Smooth muscle cell of trachea (primary cell): ENCODE results near the gene CCDC87. TPM values are rescaled to one million over a fixed set of nuclear protein-coding genes. Genes with fewer than 3 reads are reported as not detected.

ENCODE experiments used
- total RNA-seq: library from RNA; depleted of rRNA; stranded (reverse); fragments of >200 nt; gene quantifications from 2 replicates; pipeline ENCODE4 v1.2.1, GENCODE V29; 2014

The CCDC87 gene, protein sequence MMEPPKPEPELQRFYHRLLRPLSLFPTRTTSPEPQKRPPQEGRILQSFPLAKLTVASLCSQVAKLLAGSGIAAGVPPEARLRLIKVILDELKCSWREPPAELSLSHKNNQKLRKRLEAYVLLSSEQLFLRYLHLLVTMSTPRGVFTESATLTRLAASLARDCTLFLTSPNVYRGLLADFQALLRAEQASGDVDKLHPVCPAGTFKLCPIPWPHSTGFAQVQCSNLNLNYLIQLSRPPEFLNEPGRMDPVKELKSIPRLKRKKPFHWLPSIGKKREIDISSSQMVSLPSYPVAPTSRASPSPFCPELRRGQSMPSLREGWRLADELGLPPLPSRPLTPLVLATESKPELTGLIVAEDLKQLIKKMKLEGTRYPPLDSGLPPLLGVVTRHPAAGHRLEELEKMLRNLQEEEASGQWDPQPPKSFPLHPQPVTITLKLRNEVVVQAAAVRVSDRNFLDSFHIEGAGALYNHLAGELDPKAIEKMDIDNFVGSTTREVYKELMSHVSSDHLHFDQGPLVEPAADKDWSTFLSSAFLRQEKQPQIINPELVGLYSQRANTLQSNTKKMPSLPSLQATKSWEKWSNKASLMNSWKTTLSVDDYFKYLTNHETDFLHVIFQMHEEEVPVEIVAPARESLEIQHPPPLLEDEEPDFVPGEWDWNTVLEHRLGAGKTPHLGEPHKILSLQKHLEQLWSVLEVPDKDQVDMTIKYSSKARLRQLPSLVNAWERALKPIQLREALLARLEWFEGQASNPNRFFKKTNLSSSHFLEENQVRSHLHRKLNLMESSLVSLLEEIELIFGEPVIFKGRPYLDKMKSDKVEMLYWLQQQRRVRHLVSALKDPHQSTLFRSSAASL
- total RNA-seq, result 0.29 and 1.2 TPM in 2 replicates

DNA sequence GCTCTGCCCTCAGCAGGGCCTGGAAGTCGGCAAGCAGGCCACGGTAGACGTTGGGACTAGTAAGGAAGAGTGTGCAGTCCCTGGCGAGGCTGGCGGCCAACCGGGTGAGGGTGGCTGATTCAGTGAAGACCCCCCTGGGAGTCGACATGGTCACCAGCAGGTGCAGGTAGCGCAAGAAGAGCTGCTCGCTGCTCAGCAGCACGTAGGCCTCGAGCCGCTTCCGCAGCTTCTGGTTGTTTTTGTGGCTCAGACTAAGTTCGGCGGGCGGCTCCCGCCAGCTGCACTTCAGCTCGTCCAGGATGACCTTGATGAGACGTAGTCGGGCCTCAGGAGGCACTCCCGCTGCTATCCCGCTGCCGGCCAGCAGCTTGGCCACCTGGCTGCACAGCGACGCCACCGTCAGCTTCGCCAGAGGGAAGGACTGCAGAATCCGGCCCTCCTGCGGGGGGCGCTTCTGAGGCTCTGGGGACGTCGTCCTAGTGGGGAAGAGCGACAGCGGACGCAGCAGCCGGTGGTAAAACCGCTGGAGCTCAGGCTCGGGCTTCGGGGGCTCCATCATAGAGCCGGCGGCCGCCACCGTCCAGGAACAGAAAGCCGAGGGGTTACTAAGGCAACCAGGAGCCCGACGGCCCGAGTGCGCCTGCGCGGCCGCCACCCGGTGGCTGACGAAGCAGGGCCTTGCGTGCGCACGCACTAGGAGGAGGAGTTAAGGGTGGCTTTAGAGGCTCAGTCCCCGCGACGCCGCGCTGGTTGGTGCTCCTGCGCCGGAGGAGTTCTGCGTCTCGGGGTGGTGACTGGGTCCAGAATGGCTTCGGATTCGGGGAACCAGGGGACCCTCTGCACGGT is at the start of gene CCDC87, which contains the start of gene CCS:
CCDC87 (minus strand) TSS at position 607 of the 846 bp plus-strand sequence; CDS start at position 559, 48 bp downstream.
CCS (plus strand) TSS at position 729 of the 846 bp plus-strand sequence; CDS start at position 806, 77 bp downstream.

DNA sequence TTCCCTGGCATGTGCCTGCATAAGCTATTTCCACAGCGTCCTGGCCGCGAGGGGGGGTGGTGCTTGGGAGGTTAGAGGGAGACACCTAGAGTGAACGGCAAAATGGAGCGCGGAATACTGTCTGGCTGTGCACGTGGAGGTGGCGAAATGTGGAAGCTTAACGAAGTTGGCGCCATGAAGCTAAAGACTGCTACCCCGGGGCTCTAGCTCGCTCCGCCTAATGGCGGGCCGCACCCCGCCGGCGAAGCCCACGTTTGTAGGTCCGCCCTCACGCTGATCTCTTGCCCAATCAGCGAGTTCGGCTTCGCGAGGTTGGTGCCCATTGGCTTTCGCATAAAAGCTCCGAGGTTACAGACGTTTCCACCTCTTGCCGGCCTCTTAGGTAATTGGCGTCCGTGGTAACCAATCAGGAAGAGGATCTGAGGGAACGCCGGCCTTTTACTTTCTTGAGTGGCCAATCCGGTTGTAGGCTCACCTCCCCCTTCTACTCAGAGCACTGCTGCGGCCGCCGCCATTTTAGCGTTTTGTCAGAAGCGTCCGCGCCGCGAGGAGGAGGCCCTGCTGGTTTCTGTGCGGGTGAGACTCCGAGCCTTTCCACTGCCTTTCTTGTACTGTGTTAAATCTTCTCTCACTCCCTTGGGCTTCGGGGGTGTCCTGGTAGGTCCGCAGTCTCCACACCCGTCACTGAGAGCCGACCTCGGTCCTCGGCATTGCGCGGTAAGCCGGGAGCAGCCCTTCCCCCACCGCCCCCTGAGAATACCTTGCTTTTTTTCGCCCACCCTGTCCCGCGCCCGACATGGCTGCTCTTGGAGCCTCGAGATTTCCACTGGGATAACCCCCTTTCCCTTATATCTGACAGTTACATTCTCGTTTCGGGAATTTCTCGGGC is 45.6 kb upstream of the CCDC87 start, which contains the start of gene RBM4:
RBM4 (plus strand) TSS at position 527 of the 889 bp plus-strand sequence. CDS start 1,009 bp downstream, outside the sequence.

DNA sequence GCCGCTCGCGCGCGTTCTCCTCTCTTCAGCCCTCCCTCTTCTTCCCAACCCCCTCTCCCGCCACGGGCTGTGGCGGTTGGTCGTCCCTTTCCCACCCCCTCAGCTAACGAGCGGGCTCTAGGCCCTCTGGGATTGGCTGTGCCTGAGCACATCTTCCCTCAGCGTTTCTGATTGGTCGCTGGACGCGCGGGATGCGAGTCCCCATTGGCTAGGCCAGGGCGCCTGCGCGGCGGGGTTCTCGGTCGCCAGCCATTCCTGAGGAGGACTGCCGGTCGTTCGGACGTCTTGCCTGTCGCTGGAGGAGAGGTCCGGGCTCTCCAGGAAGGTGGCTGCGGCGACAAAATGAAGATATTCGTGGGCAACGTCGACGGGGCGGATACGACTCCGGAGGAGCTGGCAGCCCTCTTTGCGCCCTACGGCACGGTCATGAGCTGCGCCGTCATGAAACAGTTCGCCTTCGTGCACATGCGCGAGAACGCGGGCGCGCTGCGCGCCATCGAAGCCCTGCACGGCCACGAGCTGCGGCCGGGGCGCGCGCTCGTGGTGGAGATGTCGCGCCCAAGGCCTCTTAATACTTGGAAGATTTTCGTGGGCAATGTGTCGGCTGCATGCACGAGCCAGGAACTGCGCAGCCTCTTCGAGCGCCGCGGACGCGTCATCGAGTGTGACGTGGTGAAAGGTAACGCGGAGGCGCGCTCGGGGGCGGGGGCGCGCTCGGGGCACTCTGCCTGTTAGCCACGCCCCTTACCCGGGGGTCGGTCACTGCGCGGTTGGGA is 23.7 kb upstream of the CCDC87 start, which contains the start of gene RBM14:
RBM14 (plus strand) TSS at position 252 of the 776 bp plus-strand sequence; CDS start at position 343, 91 bp downstream.

DNA sequence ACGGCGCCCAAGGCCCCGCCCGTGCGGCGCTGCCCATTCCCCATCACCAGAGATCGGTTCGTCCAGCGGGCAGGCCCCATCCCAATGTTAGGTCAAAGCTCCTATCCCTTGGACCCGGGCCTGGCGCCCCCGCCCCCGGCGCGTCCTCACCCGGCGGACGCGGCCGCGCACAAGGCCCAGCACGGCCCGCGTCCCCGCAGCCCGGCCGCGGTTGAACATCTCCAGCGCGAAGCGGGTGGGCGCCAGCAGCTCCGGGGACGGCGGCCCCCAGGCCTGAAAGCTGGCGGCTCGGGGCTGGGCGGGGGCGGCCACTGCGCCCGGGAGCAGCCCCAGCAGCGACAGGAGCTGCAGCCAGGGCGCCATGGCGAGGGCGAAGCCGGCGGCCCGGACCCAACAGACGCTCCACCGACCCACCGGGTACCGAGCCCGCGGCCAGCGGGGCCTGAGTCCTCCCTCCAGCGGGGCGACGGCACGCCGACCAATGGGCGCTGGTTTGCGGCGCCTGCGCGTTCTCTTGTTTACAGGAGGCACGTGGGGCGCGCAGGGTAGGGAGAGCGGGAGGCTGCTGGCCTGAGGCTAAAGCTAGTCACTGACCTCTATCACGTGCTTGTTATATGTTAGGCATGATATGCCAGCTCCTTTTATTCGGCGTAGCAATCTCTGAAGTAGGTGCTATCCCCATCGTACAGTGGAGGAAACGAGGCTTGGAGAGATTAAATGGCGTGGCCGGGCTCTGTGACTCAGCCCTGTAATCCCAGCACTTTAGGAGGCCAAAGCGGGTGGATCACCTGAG is 24.5 kb downstream of the CCDC87 start, which contains the start of gene CTSF:
CTSF (minus strand) TSS at position 483 of the 793 bp plus-strand sequence; CDS start at position 363, 120 bp downstream.

DNA sequence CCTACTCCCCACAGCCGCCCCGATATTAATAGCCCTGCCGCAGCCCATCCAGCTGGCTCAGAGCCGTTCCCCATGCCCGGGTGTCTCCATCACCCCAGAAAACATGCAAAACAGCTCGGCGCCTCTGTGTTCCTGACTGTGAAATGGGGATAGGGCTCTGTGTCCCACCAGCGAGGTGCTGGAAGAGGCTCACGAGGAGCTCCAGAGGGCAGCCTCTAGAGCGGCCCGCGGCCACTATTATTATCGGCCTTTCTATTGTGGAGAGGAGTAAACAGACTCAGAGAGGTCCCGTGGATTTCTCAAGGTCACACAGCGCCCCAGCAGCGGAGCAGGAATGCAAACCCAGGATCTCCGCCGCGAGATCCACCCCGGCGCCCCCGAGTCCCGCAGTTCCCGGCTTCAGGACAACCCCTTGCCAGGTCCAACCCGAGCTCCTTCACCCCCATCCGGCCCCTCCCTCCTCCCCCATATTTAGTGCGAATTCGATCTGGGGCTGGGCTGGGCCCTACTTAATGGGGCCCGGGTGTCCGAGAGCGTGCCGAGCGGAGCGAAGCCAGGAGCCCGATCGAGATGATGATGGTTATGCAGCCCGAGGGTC is 46.4 kb downstream of the CCDC87 start, which contains the start of gene ACTN3:
ACTN3 (plus strand) TSS at position 536 of the 598 bp plus-strand sequence; CDS start at position 571, 35 bp downstream.

DNA sequence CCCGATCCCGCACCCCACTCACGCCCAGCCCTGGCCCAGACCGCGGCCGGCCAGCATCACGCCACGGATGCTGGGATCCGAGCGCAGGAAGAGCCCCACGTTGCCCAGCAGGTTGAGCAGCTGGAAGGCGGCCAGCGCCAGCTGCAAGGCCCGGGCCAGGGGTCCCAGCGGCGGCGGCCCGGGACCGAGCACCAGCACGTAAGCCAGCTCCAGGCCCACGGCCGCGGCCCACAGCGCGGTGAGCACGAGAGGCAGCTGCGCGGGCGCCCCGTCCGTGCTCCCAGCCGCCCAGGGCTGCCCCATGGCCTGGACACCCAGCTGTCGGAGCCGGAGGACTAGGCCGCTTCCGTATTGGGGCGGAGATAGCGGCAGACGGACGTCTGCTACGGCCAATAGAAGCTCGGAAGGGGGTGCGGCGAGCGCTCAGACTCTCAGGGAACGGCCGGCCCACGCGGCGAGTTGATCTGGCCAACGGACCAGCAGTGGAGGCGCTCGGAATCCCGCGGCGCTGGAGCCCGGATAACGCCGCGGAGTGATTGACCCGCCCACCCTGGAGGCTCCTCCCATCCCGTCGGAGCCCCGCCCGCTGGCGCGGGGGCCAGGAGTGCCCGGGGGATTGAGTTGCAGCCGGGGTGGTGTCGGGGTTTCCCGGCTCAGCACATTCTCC is 47.0 kb downstream of the CCDC87 start, which contains the start of gene ZDHHC24:
ZDHHC24 (minus strand) TSS at position 348 of the 667 bp plus-strand sequence; CDS start at position 303, 45 bp downstream.

Other genes starting within 250 kb of the CCDC87 start
- 36.9 and 65.2 TPM in 2 replicates for gene BRMS1, start 248.0 kb downstream of the CCDC87 start, total RNA-seq
- gene B4GAT1, start 245.4 kb downstream of the CCDC87 start, total RNA-seq, result 41.3 and 58.1 TPM in 2 replicates
- 0.58 and 0.66 TPM in 2 replicates for gene SLC29A2, start 221.3 kb downstream of the CCDC87 start, total RNA-seq
- 0.29 TPM in 1 of 2 replicates, not detected in the other for gene NPAS4, start 172.0 kb downstream of the CCDC87 start, total RNA-seq
- 37.1 and 69.4 TPM in 2 replicates for gene MRPL11, start 154.2 kb downstream of the CCDC87 start, total RNA-seq
- gene PELI3, start 126.2 kb downstream of the CCDC87 start, total RNA-seq, result 15.3 and 28.0 TPM in 2 replicates
- 40.1 and 58.4 TPM in 2 replicates for gene DPP3, start 112.6 kb downstream of the CCDC87 start, total RNA-seq
- 32.9 and 45.7 TPM in 2 replicates for gene BBS1, start 82.4 kb downstream of the CCDC87 start, total RNA-seq
- gene ZDHHC24, start 47.0 kb downstream of the CCDC87 start, total RNA-seq, result 10.6 and 21.3 TPM in 2 replicates
- gene ACTN3, start 46.2 kb downstream of the CCDC87 start, total RNA-seq, result 0.17 TPM in 1 of 2 replicates, not detected in the other
- gene CTSF, start 24.5 kb downstream of the CCDC87 start, total RNA-seq, result 15.0 and 59.5 TPM in 2 replicates
- gene CCS, start 122 bp upstream of the CCDC87 start, total RNA-seq, result 68.2 and 80.9 TPM in 2 replicates
- 30.6 and 31.6 TPM in 2 replicates for gene RBM14, start 23.6 kb upstream of the CCDC87 start, total RNA-seq
- 94.7 and 103 TPM in 2 replicates for gene RBM4, start 45.6 kb upstream of the CCDC87 start, total RNA-seq
- gene RBM4B, start 84.8 kb upstream of the CCDC87 start, total RNA-seq, result 28.2 and 32.6 TPM in 2 replicates
- gene SPTBN2, start 136.2 kb upstream of the CCDC87 start, total RNA-seq, result 1.2 and 2.6 TPM in 2 replicates